OCI-LY3 (cell line): Measurements from ENCODE around the gene MAL.

Experiments
- EZH2phosphoT487 ChIP-seq: fragments of 200-600 bp; shearing (Covaris generic); IDR thresholded peaks from 2 replicates; pipeline ENCODE4 v1.6.1; 2018; ENCODE audit warnings: antibody characterized with exemption, mixed run types, low read depth
- TF ChIP-seq, protein P1 (sequence below): fragments of 200-600, 300-600 bp; sonication (generic); IDR thresholded peaks from 2 replicates; pipeline ENCODE4 v1.5.1; 2014; ENCODE audit warnings: antibody characterized with exemption, low read length, low read depth

DNA sequence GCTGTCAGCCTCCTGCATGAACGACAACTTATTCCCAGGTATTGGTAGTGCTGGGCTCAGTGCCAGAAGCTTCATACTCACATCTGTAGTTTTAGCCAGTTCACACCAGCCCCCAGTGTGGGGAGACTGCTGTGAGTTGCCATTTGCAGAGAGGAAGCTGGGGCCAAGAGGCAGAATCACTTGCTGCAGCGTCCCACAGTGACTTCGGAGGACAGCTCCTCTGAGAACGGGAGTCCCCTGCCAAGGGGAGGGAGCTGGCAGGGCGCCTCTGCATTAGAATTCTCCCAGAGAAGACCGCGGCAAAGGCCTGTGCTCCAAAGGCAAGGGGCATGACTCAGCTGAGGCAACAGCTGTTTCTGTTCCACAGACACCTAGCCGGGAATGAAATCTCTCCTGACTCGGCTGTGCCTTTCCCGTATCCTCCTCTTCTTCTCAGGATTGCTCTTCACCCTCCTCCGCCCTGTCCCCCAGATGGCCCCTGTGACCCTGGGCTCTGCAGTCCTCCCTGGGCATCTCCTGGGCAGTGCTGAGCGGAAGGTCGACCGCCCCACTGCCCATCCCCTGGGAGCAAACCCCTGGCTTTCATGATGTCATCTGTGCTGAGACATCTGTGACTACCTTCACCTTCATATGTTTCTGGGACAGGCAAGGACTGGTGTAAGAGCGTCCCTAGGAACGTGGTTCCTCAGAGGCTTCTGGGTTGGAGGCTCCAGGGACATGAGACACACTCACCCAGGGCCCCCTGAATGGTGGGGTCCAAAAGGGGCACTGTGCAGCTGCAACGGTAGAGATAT lies 18.0 kb downstream of the MAL start:
- TF ChIP-seq, protein P1, sequence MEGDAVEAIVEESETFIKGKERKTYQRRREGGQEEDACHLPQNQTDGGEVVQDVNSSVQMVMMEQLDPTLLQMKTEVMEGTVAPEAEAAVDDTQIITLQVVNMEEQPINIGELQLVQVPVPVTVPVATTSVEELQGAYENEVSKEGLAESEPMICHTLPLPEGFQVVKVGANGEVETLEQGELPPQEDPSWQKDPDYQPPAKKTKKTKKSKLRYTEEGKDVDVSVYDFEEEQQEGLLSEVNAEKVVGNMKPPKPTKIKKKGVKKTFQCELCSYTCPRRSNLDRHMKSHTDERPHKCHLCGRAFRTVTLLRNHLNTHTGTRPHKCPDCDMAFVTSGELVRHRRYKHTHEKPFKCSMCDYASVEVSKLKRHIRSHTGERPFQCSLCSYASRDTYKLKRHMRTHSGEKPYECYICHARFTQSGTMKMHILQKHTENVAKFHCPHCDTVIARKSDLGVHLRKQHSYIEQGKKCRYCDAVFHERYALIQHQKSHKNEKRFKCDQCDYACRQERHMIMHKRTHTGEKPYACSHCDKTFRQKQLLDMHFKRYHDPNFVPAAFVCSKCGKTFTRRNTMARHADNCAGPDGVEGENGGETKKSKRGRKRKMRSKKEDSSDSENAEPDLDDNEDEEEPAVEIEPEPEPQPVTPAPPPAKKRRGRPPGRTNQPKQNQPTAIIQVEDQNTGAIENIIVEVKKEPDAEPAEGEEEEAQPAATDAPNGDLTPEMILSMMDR, result no peak
- no peak for TF ChIP-seq EZH2phosphoT487
